A673 (cell line): Measurements from ENCODE around the gene PLD2. TPM values are rescaled to one million over a fixed set of nuclear protein-coding genes. Genes with fewer than 3 reads are reported as not detected.

ENCODE experiments used
- Bru-seq: library from RNA; stranded (reverse); fragments of 400-500 nt; gene quantifications from one replicate; lab custom pipeline; 2021; lab: Mats Ljungman, UMichigan
- BruChase-seq, 2 experiments: library from RNA; stranded (reverse); fragments of 400-500 nt; gene quantifications; one replicate each; lab custom pipeline; 2021; lab: Mats Ljungman, UMichigan
- BruUV-seq: library from RNA; stranded (reverse); fragments of 400-500 nt; replicated peaks from 2 replicates; lab custom pipeline; 2021; lab: Mats Ljungman, UMichigan
- CTCF ChIA-PET: fragments of 300-600 bp; sonication (Branson Sonifier 250); formaldehyde crosslinking; loops from one replicate; lab custom pipeline; 2022; ENCODE audit warnings: antibody characterized with exemption; lab: Charles Lee
- POLR2A ChIA-PET: fragments of 300-600 bp; sonication (Branson Sonifier 250); formaldehyde crosslinking; loops from one replicate; lab custom pipeline; 2022; ENCODE audit warnings: antibody characterized with exemption; ENCODE audit not compliant: low non-redundant PET; lab: Charles Lee
- DNase-seq: peaks from one replicate; pipeline ENCODE4 v3.0.0-alpha.2; 2015; ENCODE audit warnings: low spot score
- H3K27ac ChIP-seq: fragments of 200-600 bp; sonication (generic); 2 replicates; pipeline ENCODE4 v1.5.1; 2016; ENCODE audit warnings: mixed run types, low read depth, mild to moderate bottlenecking, mixed read lengths, antibody characterized with exemption, low read length; ENCODE audit not compliant: poor library complexity, severe bottlenecking
- H3K27me3 ChIP-seq: fragments of 200-600 bp; sonication (generic); replicated peaks from 2 replicates; pipeline ENCODE4 v1.6.1; 2017; ENCODE audit warnings: mixed run types, low read depth, mild to moderate bottlenecking, mixed read lengths, antibody characterized with exemption, low read length; ENCODE audit not compliant: insufficient read depth, poor library complexity
- H3K36me3 ChIP-seq: fragments of 200-600 bp; sonication (generic); 2 replicates; pipeline ENCODE4 v1.6.1; 2016; ENCODE audit warnings: mixed run types, mild to moderate bottlenecking, mixed read lengths, antibody characterized with exemption, low read length; ENCODE audit not compliant: insufficient read depth, poor library complexity, severe bottlenecking
- H3K4me1 ChIP-seq: fragments of 200-600 bp; sonication (generic); 2 replicates; pipeline ENCODE4 v1.6.1; 2017; ENCODE audit warnings: mixed run types, mild to moderate bottlenecking, mixed read lengths, antibody characterized with exemption, low read length; ENCODE audit not compliant: insufficient read depth, poor library complexity, severe bottlenecking
- H3K4me3 ChIP-seq: fragments of 200-600 bp; sonication (generic); 2 replicates; pipeline ENCODE4 v1.5.1; 2016; ENCODE audit warnings: low read depth, mixed run types, mild to moderate bottlenecking, mixed read lengths, low read length; ENCODE audit not compliant: poor library complexity, severe bottlenecking
- H3K9me3 ChIP-seq: fragments of 200-600 bp; sonication (generic); 2 replicates; pipeline ENCODE4 v1.6.1; 2016; ENCODE audit warnings: mixed run types, low read depth, mild to moderate bottlenecking, mixed read lengths, antibody characterized with exemption, low read length; ENCODE audit not compliant: poor library complexity, severe bottlenecking
- CTCF ChIP-seq: fragments of 300-800, 200-600 bp; sonication (generic); conservative IDR thresholded peaks from 2 replicates; pipeline ENCODE4 v1.5.1; 2017; ENCODE audit warnings: low read depth, mild to moderate bottlenecking, antibody characterized with exemption, low read length, moderate library complexity, mixed read lengths
- EZH2 ChIP-seq: fragments of 200-600 bp; sonication (generic); IDR thresholded peaks from 2 replicates; pipeline ENCODE4 v1.6.1; 2017; ENCODE audit warnings: borderline replicate concordance, low read depth, mild to moderate bottlenecking, mixed read lengths, antibody characterized with exemption, low read length; ENCODE audit not compliant: poor library complexity, severe bottlenecking
- intact Hi-C: fragments of 100-400 bp; cut with micrococcal nuclease; formaldehyde crosslinking; loops from one replicate; pipeline ENCODE4 v1.10.0; 2022; ENCODE audit not compliant: unreplicated experiment
- long read RNA-seq: library from polyadenylated mRNA; stranded (forward); transcript quantifications from one replicate; pipeline ENCODE4 v2.0.0, GENCODE V29; 2022
- total RNA-seq: library from RNA; stranded (reverse); gene quantifications from 2 replicates; pipeline ENCODE4 v1.2.3, GENCODE V29; 2021

PLD2 gene
- 20.1 and 31.7 TPM in 2 replicates for total RNA-seq
- Bru-seq, nascent RNA, result percentile 46 among the genes with signal in this experiment
- percentile 55 among the genes with signal in this experiment for BruChase-seq, experiment 1, labeled RNA remaining after a 2-hour chase
- BruChase-seq, experiment 2, labeled RNA remaining after a 6-hour chase, result percentile 61 among the genes with signal in this experiment
- long read RNA-seq, transcript PLD2-201 (25 exons, 3,503 nt), result major isoform, 5 of 19 reads
- long read RNA-seq, partial matches to known transcripts, result 4 of 19 reads
- long read RNA-seq, other reads (novel, unspliced or antisense), result 9 of 19 reads

DNA sequence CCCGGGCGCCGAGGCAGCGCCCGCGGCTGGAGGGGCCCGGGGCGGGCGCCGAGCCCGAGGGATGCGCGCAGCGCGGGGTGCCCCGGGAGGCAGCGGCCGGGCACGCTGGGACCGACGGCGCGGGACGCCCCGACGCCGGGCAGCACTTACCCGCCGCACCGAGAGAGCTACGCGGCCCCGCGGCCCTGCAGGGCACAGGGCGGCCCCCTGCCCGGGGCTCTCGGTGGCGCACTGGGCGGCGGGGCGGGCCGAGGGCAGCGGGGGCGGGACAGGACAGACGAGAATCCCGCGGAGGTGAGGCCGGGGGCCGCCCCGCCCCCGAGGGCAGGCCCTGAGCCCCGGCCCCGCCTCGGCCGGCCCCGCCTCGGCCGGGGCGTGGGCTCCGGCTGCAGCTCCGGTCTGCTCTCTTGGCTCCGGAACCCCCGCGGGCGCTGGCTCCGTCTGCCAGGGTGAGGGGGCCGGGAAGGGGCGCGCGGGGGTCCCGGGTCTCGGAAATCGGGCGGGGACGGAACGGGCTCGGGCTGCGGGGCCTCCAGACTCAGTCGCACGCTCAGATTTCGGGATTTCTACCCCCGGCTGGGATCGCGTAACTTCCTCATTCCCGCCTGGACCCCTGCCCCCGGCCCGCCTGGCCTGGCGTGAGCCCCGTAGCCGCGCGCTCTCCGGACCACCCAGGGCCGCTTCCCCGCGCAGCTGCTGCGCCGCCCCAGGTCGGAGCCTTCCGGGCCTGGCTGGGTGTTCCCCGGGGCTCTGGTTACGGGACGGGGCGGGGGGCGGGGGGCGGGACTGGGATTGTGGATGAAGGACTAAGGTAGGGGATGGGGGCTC lies at the start of gene PLD2:
TSS of gene PLD2 (plus strand) at position 376 of the 828 bp plus-strand sequence. CDS start 621 bp downstream, outside the sequence.
- TF ChIP-seq CTCF, result no peak
- TF ChIP-seq EZH2, result no peak
- no peaks in the 10 kb centered on the region for H3K36me3 ChIP-seq
- H3K9me3 ChIP-seq, result no peaks in the 10 kb centered on the region
- POLR2A ChIA-PET, result no interaction called here
- no TSS peak for BruUV-seq
- H3K27me3 ChIP-seq, result no peaks in the 10 kb centered on the region
- CTCF ChIA-PET, result no interaction called here
- H3K27ac ChIP-seq, result peak within 1 kb of the TSS; percentile 68
- DNase-seq, result peak; percentile 89
- H3K4me1 ChIP-seq, result peaks cover 4% of the 10 kb centered on the region
- H3K4me3 ChIP-seq, result peak within 1 kb of the TSS; percentile 74
- intact Hi-C loops, result no loop called here

GRCh38 chr17:4759776-4760236 lies 47.1 kb upstream of the PLD2 start:
- Histone ChIP-seq H3K27me3 (peaks cover 4% of the 10 kb centered on the region), H3K27ac (no peak overlapping the region), H3K36me3 (no peaks in the 10 kb centered on the region), H3K9me3 (no peaks in the 10 kb centered on the region), H3K4me1 (no peaks in the 10 kb centered on the region), H3K4me3 (no peak overlapping the region)
- CTCF ChIA-PET, result no interaction called here
- POLR2A ChIA-PET, result no interaction called here
- BruUV-seq, result no TSS peak
- intact Hi-C loops, result no loop called here
- DNase-seq, result no peak
- TF ChIP-seq CTCF (no peak), EZH2 (no peak)

- POLR2A ChIA-PET, result no interaction called here
- Histone ChIP-seq H3K9me3 (no peaks in the 10 kb centered on the region), H3K27me3 (no peaks in the 10 kb centered on the region), H3K4me3 (no peak overlapping the region), H3K27ac (no peak overlapping the region), H3K36me3 (no peaks in the 10 kb centered on the region), H3K4me1 (no peaks in the 10 kb centered on the region)
- CTCF ChIA-PET, result no interaction called here
- no TSS peak for BruUV-seq
- DNase-seq, result no peak
- TF ChIP-seq EZH2 (no peak), CTCF (no peak)
- intact Hi-C loops, result no loop called here
Measured at GRCh38 chr17:4764595-4764994, 42.4 kb upstream of the PLD2 start.
